ENCODE measurements around the gene PXYLP1. TPM values are rescaled to one million over a fixed set of nuclear protein-coding genes. Genes with fewer than 3 reads are reported as not detected.

PXYLP1 gene
- total and polyA plus RNA-seq, 7 donors = 2.4 to 12.2 (median 5.8) TPM

DNA sequence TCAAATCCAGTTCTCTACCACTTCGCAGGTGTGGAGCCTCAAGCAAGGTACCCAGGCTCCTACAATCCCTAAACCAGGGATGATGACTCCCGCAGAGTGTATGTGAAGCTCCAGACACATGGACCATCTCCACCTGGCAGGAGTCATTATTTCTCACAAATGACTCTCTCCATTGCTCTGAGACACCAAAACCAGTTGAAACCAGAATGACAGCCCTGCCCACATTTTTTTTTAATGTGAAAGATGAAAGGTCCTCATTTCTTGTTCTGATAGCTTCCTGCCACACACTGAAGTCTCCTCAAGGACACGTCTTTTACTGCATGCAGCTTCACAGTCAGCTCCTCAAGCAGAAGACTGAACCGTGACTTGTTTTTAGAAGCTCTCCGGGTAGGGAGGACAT, 75.3 kb downstream of the PXYLP1 start:
- Histone ChIP-seq H3K4me3 (no peak overlapping the region), H3K27ac (no peak overlapping the region), H3K27me3 (no peaks in the 10 kb centered on the region), H3K36me3 (no peaks in the 10 kb centered on the region), H3K9me3 (no peaks in the 10 kb centered on the region), H3K4me1 (peaks cover 0 to 13% (median 7%) of the 10 kb centered on the region in 4 donors)
- TF ChIP-seq, protein P1, sequence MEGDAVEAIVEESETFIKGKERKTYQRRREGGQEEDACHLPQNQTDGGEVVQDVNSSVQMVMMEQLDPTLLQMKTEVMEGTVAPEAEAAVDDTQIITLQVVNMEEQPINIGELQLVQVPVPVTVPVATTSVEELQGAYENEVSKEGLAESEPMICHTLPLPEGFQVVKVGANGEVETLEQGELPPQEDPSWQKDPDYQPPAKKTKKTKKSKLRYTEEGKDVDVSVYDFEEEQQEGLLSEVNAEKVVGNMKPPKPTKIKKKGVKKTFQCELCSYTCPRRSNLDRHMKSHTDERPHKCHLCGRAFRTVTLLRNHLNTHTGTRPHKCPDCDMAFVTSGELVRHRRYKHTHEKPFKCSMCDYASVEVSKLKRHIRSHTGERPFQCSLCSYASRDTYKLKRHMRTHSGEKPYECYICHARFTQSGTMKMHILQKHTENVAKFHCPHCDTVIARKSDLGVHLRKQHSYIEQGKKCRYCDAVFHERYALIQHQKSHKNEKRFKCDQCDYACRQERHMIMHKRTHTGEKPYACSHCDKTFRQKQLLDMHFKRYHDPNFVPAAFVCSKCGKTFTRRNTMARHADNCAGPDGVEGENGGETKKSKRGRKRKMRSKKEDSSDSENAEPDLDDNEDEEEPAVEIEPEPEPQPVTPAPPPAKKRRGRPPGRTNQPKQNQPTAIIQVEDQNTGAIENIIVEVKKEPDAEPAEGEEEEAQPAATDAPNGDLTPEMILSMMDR (IDR thresholded peaks at IDR 0.05) = no peak
- TF ChIP-seq POLR2AphosphoS5 (IDR thresholded peaks at IDR 0.05) = no peak
- no peak for TF ChIP-seq POLR2A (IDR thresholded peaks at IDR 0.05)
- no peak for TF ChIP-seq EP300 (IDR thresholded peaks at IDR 0.05)
- no peak for DNase-seq
- 68 to 76% methylated on average over 5 of the region's 5 CpGs for WGBS, 2 donors
- intact Hi-C loops (cut with DNase I) = no loop called here

DNA sequence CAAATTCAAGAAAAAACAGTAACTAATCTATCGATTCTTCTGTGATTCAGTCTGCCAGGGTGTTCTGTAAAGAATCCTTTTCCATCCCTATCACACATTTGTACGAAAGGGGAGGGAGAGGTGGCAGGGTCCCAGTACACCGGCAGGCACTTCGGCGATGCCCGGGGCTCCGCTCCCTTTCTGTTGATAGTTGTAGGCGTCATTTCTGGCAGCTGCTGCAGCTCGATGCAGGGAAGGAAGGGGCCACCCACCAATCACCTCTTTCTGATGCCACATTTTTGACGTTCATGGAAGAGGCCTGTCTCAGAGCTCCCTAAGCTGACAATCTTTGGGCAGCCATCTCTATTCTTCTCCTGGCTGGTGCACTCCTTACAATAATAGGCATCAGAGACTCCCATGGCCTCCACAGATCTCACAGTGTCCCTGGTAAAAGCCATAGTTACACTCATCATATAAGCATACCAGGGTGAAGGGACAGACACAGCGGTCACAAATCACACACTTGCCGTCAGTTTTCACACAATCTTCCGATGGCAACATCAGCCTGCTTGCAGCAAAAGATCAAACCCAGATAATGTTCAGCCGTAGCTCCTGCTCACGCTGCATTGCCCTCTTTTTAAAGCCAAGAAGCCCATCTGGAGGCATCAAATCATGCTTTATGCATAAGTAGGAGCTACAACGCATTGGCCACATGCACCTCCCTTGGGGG, 75.9 kb downstream of the PXYLP1 start:
- peaks cover 0 to 18% (median 13%) of the 10 kb centered on the region in 4 donors for H3K4me1 ChIP-seq
- WGBS, 2 donors = 74 to 87% methylated on average over 16 of the region's 16 CpGs
- no peaks in the 10 kb centered on the region for H3K36me3 ChIP-seq
- no peaks in the 10 kb centered on the region for H3K9me3 ChIP-seq
- no peak overlapping the region for H3K27ac ChIP-seq
- DNase-seq = no peak
- no peak overlapping the region for H3K4me3 ChIP-seq
- intact Hi-C loops (cut with DNase I) = no loop called here
- H3K27me3 ChIP-seq = no peaks in the 10 kb centered on the region
- TF ChIP-seq, protein P1 (IDR thresholded peaks at IDR 0.05) = no peak
- TF ChIP-seq POLR2A (IDR thresholded peaks at IDR 0.05) = no peak
- no peak for TF ChIP-seq EP300 (IDR thresholded peaks at IDR 0.05)
- TF ChIP-seq POLR2AphosphoS5 (IDR thresholded peaks at IDR 0.05) = no peak

DNA sequence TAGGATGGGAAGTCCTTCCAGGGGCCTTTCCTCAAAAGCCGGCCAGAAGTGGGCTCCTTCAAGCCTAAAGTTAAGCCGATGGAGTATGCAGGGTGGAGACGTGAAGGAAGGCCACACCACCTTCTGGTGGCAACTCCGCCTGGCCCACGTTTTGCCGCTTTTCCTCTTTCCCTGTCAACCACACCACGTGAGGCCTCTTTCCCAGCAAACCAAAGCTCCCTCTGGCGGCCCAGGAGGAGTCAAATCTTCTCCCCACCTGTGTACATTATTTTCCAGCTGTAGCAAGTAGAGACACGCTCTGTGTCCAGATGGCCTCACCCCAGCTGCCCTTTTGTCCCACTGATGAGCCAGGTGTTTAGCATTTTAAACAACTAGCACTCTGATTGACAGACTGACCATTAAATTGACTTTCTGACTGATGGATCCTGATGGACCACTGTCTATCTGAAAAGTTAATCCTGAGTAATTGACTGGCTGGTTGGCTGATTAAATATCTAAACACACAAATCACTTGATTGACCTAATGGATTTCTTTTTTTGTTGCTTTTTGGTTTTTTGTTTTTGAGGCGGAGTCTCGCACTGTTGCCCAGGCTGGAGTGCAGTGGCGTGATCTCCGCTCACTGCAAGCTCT, 77.1 kb downstream of the PXYLP1 start:
- Histone ChIP-seq H3K4me3 (no peak overlapping the region), H3K36me3 (no peaks in the 10 kb centered on the region), H3K9me3 (no peaks in the 10 kb centered on the region), H3K4me1 (peaks cover 0 to 19% (median 14%) of the 10 kb centered on the region in 4 donors), H3K27me3 (no peaks in the 10 kb centered on the region), H3K27ac (no peak overlapping the region)
- DNase-seq = no peak
- intact Hi-C loops (cut with DNase I) = no loop called here
- TF ChIP-seq, protein P1 (IDR thresholded peaks at IDR 0.05) = peak in 2 of 4 experiments; percentile 27 to 42
- no peak for TF ChIP-seq EP300 (IDR thresholded peaks at IDR 0.05)
- TF ChIP-seq POLR2AphosphoS5 (IDR thresholded peaks at IDR 0.05) = no peak
- TF ChIP-seq POLR2A (IDR thresholded peaks at IDR 0.05) = no peak
- WGBS, 2 donors = 54 to 72% methylated on average over 13 of the region's 13 CpGs

DNA sequence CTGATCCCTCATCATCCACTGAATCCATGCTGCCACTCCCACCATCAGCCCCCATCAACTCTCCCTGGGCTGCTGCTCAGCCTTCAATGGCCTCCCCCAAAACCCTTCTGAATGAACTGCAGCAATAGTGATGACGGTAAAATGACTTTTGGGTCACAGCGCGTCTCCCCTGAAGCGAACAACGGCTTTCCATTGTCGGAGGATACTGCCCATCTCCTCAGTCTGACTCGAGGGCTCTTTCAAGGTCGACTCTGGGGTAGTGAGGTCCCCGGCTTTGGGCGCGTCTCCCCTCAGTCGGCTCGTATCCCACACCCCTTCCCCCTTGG, 79.5 kb downstream of the PXYLP1 start:
- H3K9me3 ChIP-seq = no peaks in the 10 kb centered on the region
- no peaks in the 10 kb centered on the region for H3K36me3 ChIP-seq
- TF ChIP-seq POLR2AphosphoS5 (IDR thresholded peaks at IDR 0.05) (no peak), POLR2A (IDR thresholded peaks at IDR 0.05) (no peak), EP300 (IDR thresholded peaks at IDR 0.05) (no peak)
- TF ChIP-seq, protein P1 (IDR thresholded peaks at IDR 0.05) = no peak
- intact Hi-C loops (cut with DNase I) = loop anchor here (2.0 kb wide), 2 partner anchors 50 to 250 kb away; no protein-coding TSS in a partner anchor
- no peaks in the 10 kb centered on the region for H3K27me3 ChIP-seq
- DNase-seq = no peak
- 6 to 10% methylated on average over 13 of the region's 13 CpGs for WGBS, 2 donors
- peak overlapping the region; percentile 56 to 68 (median 59) for H3K4me3 ChIP-seq
- H3K4me1 ChIP-seq = peaks cover 0 to 19% (median 14%) of the 10 kb centered on the region in 4 donors
- peak overlapping the region; percentile 73 to 84 (median 77) for H3K27ac ChIP-seq

Data from sigmoid colon (tissue), 7 donors.